H1 (cell line): ENCODE data around the gene SHLD1. TPM values are rescaled to one million over a fixed set of nuclear protein-coding genes. Genes with fewer than 3 reads are reported as not detected.

Experiments used
- CTCF ChIA-PET: fragments of 300-600 bp; sonication (Branson Sonifier 250); formaldehyde crosslinking; loops from one replicate; lab custom pipeline; 2021; ENCODE audit not compliant: partially characterized antibody; lab: Charles Lee
- POLR2A ChIA-PET: fragments of 300-600 bp; sonication (Branson Sonifier 250); formaldehyde crosslinking; loops from one replicate; lab custom pipeline; 2021; ENCODE audit warnings: inconsistent platforms; ENCODE audit not compliant: partially characterized antibody; lab: Charles Lee
- DNase-seq, 2 experiments: peaks; one replicate each; pipeline versions ENCODE4 v3.0.0 to v3.0.0-alpha.2; 2010 to 2022; ENCODE audit warnings: low spot score in 2 of 2, low read depth in 1 of 2, mixed read lengths in 1 of 2
- FAIRE-seq: peaks from 2 replicates; lab custom pipeline; 2011; peaks lifted over from hg19 to GRCh38; lab: Jason Lieb, UNC
- H2AFZ ChIP-seq: 2 replicates; pipeline ENCODE4 v1.8.1; 2012; ENCODE audit warnings: low read length, inconsistent platforms
- H2AK5ac ChIP-seq: 2 replicates; pipeline ENCODE4 v1.6.1; 2013; ENCODE audit warnings: low read depth, low read length
- H2BK120ac ChIP-seq: replicated peaks from 2 replicates; pipeline ENCODE3; 2013; ENCODE audit warnings: low read depth, low read length, inconsistent platforms
- H2BK12ac ChIP-seq: 2 replicates; pipeline ENCODE4 v1.6.1; 2013; ENCODE audit warnings: low read depth, low read length
- H2BK15ac ChIP-seq: 2 replicates; pipeline ENCODE4 v1.6.1; 2013; ENCODE audit warnings: low read length
- H2BK20ac ChIP-seq: 2 replicates; pipeline ENCODE4 v1.6.1; 2013; ENCODE audit warnings: low read length
- H2BK5ac ChIP-seq: 2 replicates; pipeline ENCODE4 v1.6.1; 2013; ENCODE audit warnings: low read depth, low read length
- H3K14ac ChIP-seq: 2 replicates; pipeline ENCODE4 v1.6.1; 2013; ENCODE audit warnings: inconsistent platforms; ENCODE audit not compliant: insufficient read length
- H3K18ac ChIP-seq: 2 replicates; pipeline ENCODE4 v1.6.1; 2013; ENCODE audit warnings: low read length; ENCODE audit errors: extremely low read depth
- H3K23ac ChIP-seq: 2 replicates; pipeline ENCODE4 v1.6.1; 2013; ENCODE audit warnings: inconsistent platforms; ENCODE audit not compliant: insufficient read length
- H3K23me2 ChIP-seq: 2 replicates; pipeline ENCODE4 v1.6.1; 2013; ENCODE audit warnings: low read depth, low read length
- H3K27ac ChIP-seq: 2 replicates; pipeline ENCODE4 v1.6.1; 2011; ENCODE audit warnings: low read depth, low read length, inconsistent platforms
- H3K27me3 ChIP-seq, 4 experiments: replicated peaks in 1 of 4; 1 replicate in 1 of 4; 2 replicates in 3 of 4; pipeline versions ENCODE4 v1.6.1 to v1.8.1; 2011 to 2013; ENCODE audit warnings: low read length in 3 of 4, mild to moderate bottlenecking in 3 of 4, inconsistent platforms in 2 of 4, mixed read lengths in 2 of 4, moderate library complexity in 1 of 4; ENCODE audit not compliant: control insufficient read depth in 3 of 4, insufficient read depth in 3 of 4; ENCODE audit errors: extremely low read depth in 1 of 4
- H3K36me3 ChIP-seq, 4 experiments: 2 replicates each; pipeline versions ENCODE4 v1.6.1 to v1.8.1; 2011 to 2013; ENCODE audit warnings: mild to moderate bottlenecking in 4 of 4, low read length in 3 of 4, moderate library complexity in 2 of 4, control low read depth in 1 of 4, inconsistent platforms in 1 of 4; ENCODE audit not compliant: insufficient read depth in 4 of 4, control insufficient read depth in 2 of 4
- H3K4ac ChIP-seq: replicated peaks from 2 replicates; pipeline ENCODE3; 2013; ENCODE audit warnings: low read length, low read depth, mixed read lengths, inconsistent platforms; ENCODE audit not compliant: insufficient read length
- H3K4me1 ChIP-seq, 4 experiments: replicated peaks in 1 of 4; 1 replicate in 1 of 4; 2 replicates in 3 of 4; pipeline versions ENCODE4 v1.6.1 to v1.8.1; 2011 to 2013; ENCODE audit warnings: low read length in 3 of 4, inconsistent platforms in 2 of 4, mixed read lengths in 1 of 4; ENCODE audit not compliant: insufficient read depth in 4 of 4, control insufficient read depth in 3 of 4
- H3K4me2 ChIP-seq, 2 experiments: 2 replicates each; pipeline versions ENCODE4 v1.6.1 to v1.8.1; 2011 to 2013; ENCODE audit warnings: low read depth in 2 of 2, low read length in 2 of 2, control low read depth in 1 of 2, inconsistent platforms in 1 of 2, mild to moderate bottlenecking in 1 of 2; ENCODE audit not compliant: insufficient read depth in 1 of 2
- H3K4me3 ChIP-seq, 4 experiments: fragments of 200-600, 300-600 bp in 1 of 4; sonication (generic), shearing (Covaris generic), sonication (Bioruptor Twin) in 1 of 4; 2 replicates each; pipeline versions ENCODE4 v1.5.1 to v1.8.1; 2011 to 2016; ENCODE audit warnings: low read length in 4 of 4, low read depth in 3 of 4, control low read depth in 2 of 4, inconsistent platforms in 2 of 4, mild to moderate bottlenecking in 2 of 4, mixed read lengths in 1 of 4, moderate library complexity in 1 of 4; ENCODE audit not compliant: insufficient read depth in 2 of 4; ENCODE audit errors: extremely low read depth in 1 of 4
- H3K56ac ChIP-seq: replicated peaks from 2 replicates; pipeline ENCODE3; 2013; ENCODE audit warnings: low read depth, mild to moderate bottlenecking, mixed read lengths, low read length, inconsistent platforms; ENCODE audit not compliant: insufficient read length
- H3K79me1 ChIP-seq: 2 replicates; pipeline ENCODE4 v1.6.1; 2013; ENCODE audit warnings: low read depth, low read length, control low read depth
- H3K79me2 ChIP-seq, 2 experiments: 2 replicates each; pipeline versions ENCODE4 v1.6.1 to v1.8.1; 2012 to 2013; ENCODE audit warnings: low read length in 2 of 2, mild to moderate bottlenecking in 2 of 2, inconsistent platforms in 1 of 2; ENCODE audit not compliant: insufficient read depth in 2 of 2, control insufficient read depth in 1 of 2
- H3K9ac ChIP-seq, 4 experiments: replicated peaks in 1 of 4; 1 replicate in 1 of 4; 2 replicates in 3 of 4; pipeline versions ENCODE4 v1.6.1 to v1.8.1; 2011 to 2013; ENCODE audit warnings: low read depth in 3 of 4, low read length in 3 of 4, control low read depth in 2 of 4, mild to moderate bottlenecking in 2 of 4, moderate library complexity in 2 of 4, inconsistent platforms in 1 of 4; ENCODE audit errors: extremely low read depth in 1 of 4
- H3K9me3 ChIP-seq, 2 experiments: 2 replicates each; pipeline versions ENCODE4 v1.6.1 to v1.8.1; 2012 to 2013; ENCODE audit warnings: mild to moderate bottlenecking in 2 of 2, moderate library complexity in 2 of 2, control low read depth in 1 of 2, inconsistent platforms in 1 of 2, low read depth in 1 of 2, low read length in 1 of 2, mixed read lengths in 1 of 2; ENCODE audit not compliant: insufficient read depth in 2 of 2
- H4K20me1 ChIP-seq, 2 experiments: replicated peaks in 1 of 2; 2 replicates each; pipeline versions ENCODE3 to v1.8.1; 2011 to 2013; ENCODE audit warnings: inconsistent platforms in 2 of 2, low read length in 2 of 2, mild to moderate bottlenecking in 1 of 2; ENCODE audit not compliant: insufficient read depth in 2 of 2, control insufficient read depth in 1 of 2
- H4K5ac ChIP-seq: 2 replicates; pipeline ENCODE4 v1.6.1; 2013; ENCODE audit warnings: low read length, low read depth, mixed read lengths, inconsistent platforms; ENCODE audit not compliant: insufficient read length
- H4K8ac ChIP-seq: 2 replicates; pipeline ENCODE4 v1.8.0; 2013; ENCODE audit warnings: mild to moderate bottlenecking, moderate library complexity, low read length, inconsistent platforms; ENCODE audit not compliant: insufficient read depth; ENCODE audit errors: extremely low read depth
- H4K91ac ChIP-seq: replicated peaks from 2 replicates; pipeline ENCODE3; 2013; ENCODE audit warnings: low read length, mixed read lengths, inconsistent platforms; ENCODE audit not compliant: insufficient read length
- WGBS, 2 experiments: shearing (Covaris generic) in 1 of 2; methylation state at CpG; one replicate each; pipeline versions ENCODE4 v1.1.6 to v1.1.7; 2013 to 2015; ENCODE audit warnings: low lambda C conversion rate in 2 of 2, mixed read lengths in 2 of 2, inconsistent platforms in 1 of 2, low coverage in 1 of 2, missing lambda C conversion rate in 1 of 2; ENCODE audit not compliant: insufficient replicate concordance in 2 of 2, insufficient coverage in 1 of 2, insufficient read length in 1 of 2; ENCODE audit errors: extremely low coverage in 1 of 2, missing lambda C conversion rate in 1 of 2; 5-methylcytosine and 5-hydroxymethylcytosine counted together
- polyA plus RNA-seq, 7 experiments: library from polyadenylated mRNA; depleted of rRNA in 3 of 7; stranded (reverse) in 5 of 7; unstranded in 2 of 7; fragments of >200 nt in 5 of 7; fragments of 200-250 nt in 2 of 7; gene quantifications; 1 replicate in 5 of 7; 2 replicates in 1 of 7; 4 replicates in 1 of 7; pipeline versions ENCODE4 v1.2.1 to v1.2.3, GENCODE V29; 2011 to 2013; ENCODE audit warnings: missing spikeins in 2 of 7, mixed read lengths in 2 of 7
- total RNA-seq: library from RNA; stranded (reverse); fragmentation: NEBNext Ultra II Directional; extraction: Animal tissue kit (Norgen Biotek cat#: 25700); gene quantifications from 2 replicates; pipeline ENCODE4 v1.2.1, GENCODE V29; 2021

Gene SHLD1
- total and polyA plus RNA-seq, 2 of the 8 experiments (the other 6 are each of a cell fraction or from before 2014, with no cell fraction given): 4.2 to 6.5 TPM

DNA sequence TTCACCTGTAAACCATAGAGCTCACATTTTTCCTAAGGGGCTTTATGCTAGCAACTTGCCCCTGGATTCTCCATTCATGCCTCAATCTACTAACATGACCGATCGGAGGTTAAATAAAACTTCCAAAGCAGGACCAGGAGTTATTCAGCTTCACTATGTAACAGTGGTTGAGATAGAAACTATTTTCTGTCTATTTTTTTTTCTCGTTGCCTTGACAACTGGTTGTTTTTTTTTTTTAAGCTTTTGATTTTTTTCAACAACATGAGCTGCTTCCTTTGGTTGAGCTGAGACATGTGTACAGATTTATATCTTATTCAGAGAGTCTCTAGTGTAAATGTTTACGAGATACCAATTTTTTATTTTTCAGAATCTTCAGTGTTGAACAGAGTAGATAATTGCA, 85.7 kb downstream of the SHLD1 start:
- H3K56ac ChIP-seq: no peak overlapping the region
- POLR2A ChIA-PET: no interaction called here
- 93% methylated on average over 4 of the region's 4 CpGs; no CpG with 5 or more reads in 1 of the 2 experiments for WGBS, 2 experiments
- H2BK12ac ChIP-seq: no peak overlapping the region
- no peak for DNase-seq
- no peaks in the 10 kb centered on the region for H3K36me3 ChIP-seq
- H3K4me2 ChIP-seq: no peak overlapping the region
- CTCF ChIA-PET: interaction anchor here (0.9 to 1.6 kb wide), 6 partner anchors 9 to 87 kb away, joined by 3 to 4 read pairs (median 3); no protein-coding TSS in a partner anchor
- no peaks in the 10 kb centered on the region for H3K4me1 ChIP-seq
- H4K8ac ChIP-seq: no peak overlapping the region
- H3K9ac ChIP-seq: no peak overlapping the region
- H3K14ac ChIP-seq: no peak overlapping the region
- H2BK5ac ChIP-seq: no peak overlapping the region
- no peaks in the 10 kb centered on the region for H3K27me3 ChIP-seq
- H4K20me1 ChIP-seq: no peaks in the 10 kb centered on the region
- H2BK20ac ChIP-seq: no peak overlapping the region
- no peak overlapping the region for H3K4ac ChIP-seq
- H3K9me3 ChIP-seq: no peaks in the 10 kb centered on the region
- no peak overlapping the region for H3K23ac ChIP-seq
- H2AK5ac ChIP-seq: no peak overlapping the region
- no peak overlapping the region for H3K4me3 ChIP-seq
- no peak overlapping the region for H4K5ac ChIP-seq
- no peak overlapping the region for H3K18ac ChIP-seq
- H3K23me2 ChIP-seq: peaks cover 2% of the 10 kb centered on the region; the same call in 1 of the 2 replicates
- no peaks in the 10 kb centered on the region for H3K79me2 ChIP-seq
- H2AFZ ChIP-seq: no peak overlapping the region
- no peaks in the 10 kb centered on the region for H3K79me1 ChIP-seq
- no peak overlapping the region for H4K91ac ChIP-seq
- no peak for FAIRE-seq
- H2BK120ac ChIP-seq: no peak overlapping the region
- no peak overlapping the region for H3K27ac ChIP-seq
- H2BK15ac ChIP-seq: no peak overlapping the region
